IPS-18a (cell line): ENCODE data around the gene NPBWR2.

Experiments used
- H3K27ac ChIP-seq: one replicate; pipeline ENCODE4 v1.5.1; 2013; ENCODE audit warnings: low read length
- H3K27me3 ChIP-seq: one replicate; pipeline ENCODE4 v1.6.1; 2013; ENCODE audit warnings: mild to moderate bottlenecking, low read length; ENCODE audit not compliant: control insufficient read depth, insufficient read depth
- H3K36me3 ChIP-seq: one replicate; pipeline ENCODE4 v1.6.1; 2013; ENCODE audit warnings: low read depth, low read length; ENCODE audit not compliant: control insufficient read depth
- H3K4me1 ChIP-seq: one replicate; pipeline ENCODE4 v1.6.1; 2013; ENCODE audit warnings: low read depth, low read length; ENCODE audit not compliant: control insufficient read depth
- H3K4me3 ChIP-seq: one replicate; pipeline ENCODE4 v1.5.1; 2013; ENCODE audit warnings: low read length
- H3K9ac ChIP-seq: one replicate; pipeline ENCODE4 v1.6.1; 2013; ENCODE audit warnings: mild to moderate bottlenecking, low read length, moderate library complexity
- H3K9me3 ChIP-seq: one replicate; pipeline ENCODE4 v1.6.1; 2013; ENCODE audit warnings: low read depth, low read length; ENCODE audit not compliant: control insufficient read depth

Gene NPBWR2

GRCh38 chr20:64077541-64077875 is 29.9 kb downstream of the NPBWR2 start:
- Histone ChIP-seq H3K4me1 (peaks cover 6% of the 10 kb centered on the region), H3K27me3 (peaks cover 26% of the 10 kb centered on the region), H3K36me3 (no peaks in the 10 kb centered on the region), H3K9me3 (no peaks in the 10 kb centered on the region), H3K9ac (no peak overlapping the region), H3K4me3 (no peak overlapping the region), H3K27ac (no peak overlapping the region)

- Histone ChIP-seq H3K27ac (no peak overlapping the region), H3K36me3 (no peaks in the 10 kb centered on the region), H3K4me1 (peaks cover 6% of the 10 kb centered on the region), H3K9ac (no peak overlapping the region), H3K27me3 (peaks cover 22% of the 10 kb centered on the region), H3K4me3 (no peak overlapping the region), H3K9me3 (no peaks in the 10 kb centered on the region)
These were observed 30.3 kb downstream of the NPBWR2 start for GRCh38 chr20:64077094-64077493.

- Histone ChIP-seq H3K36me3 (no peaks in the 10 kb centered on the region), H3K27ac (no peak overlapping the region), H3K9me3 (no peaks in the 10 kb centered on the region), H3K4me3 (no peak overlapping the region), H3K27me3 (peaks cover 14% of the 10 kb centered on the region), H3K9ac (no peak overlapping the region), H3K4me1 (peaks cover 6% of the 10 kb centered on the region)
These were observed 31.0 kb downstream of the NPBWR2 start for GRCh38 chr20:64076061-64076997.

- Histone ChIP-seq H3K4me1 (peaks cover 6% of the 10 kb centered on the region), H3K4me3 (no peak overlapping the region), H3K27me3 (peaks cover 6% of the 10 kb centered on the region), H3K36me3 (no peaks in the 10 kb centered on the region), H3K9ac (no peak overlapping the region), H3K9me3 (no peaks in the 10 kb centered on the region), H3K27ac (no peak overlapping the region)
These were observed 31.8 kb downstream of the NPBWR2 start for GRCh38 chr20:64075556-64075955.

- no peaks in the 10 kb centered on the region for H3K36me3 ChIP-seq
- no peak overlapping the region for H3K4me3 ChIP-seq
- no peak overlapping the region for H3K27ac ChIP-seq
- no peak overlapping the region for H3K9ac ChIP-seq
- H3K4me1 ChIP-seq, result peaks cover 6% of the 10 kb centered on the region
- peaks cover under 1% of the 10 kb centered on the region for H3K27me3 ChIP-seq
- H3K9me3 ChIP-seq, result no peaks in the 10 kb centered on the region
These were observed 32.4 kb downstream of the NPBWR2 start for GRCh38 chr20:64074963-64075362.

GRCh38 chr20:64074184-64074789 is 33.1 kb downstream of the NPBWR2 start:
- Histone ChIP-seq H3K27ac (no peak overlapping the region), H3K27me3 (no peaks in the 10 kb centered on the region), H3K36me3 (no peaks in the 10 kb centered on the region), H3K9me3 (no peaks in the 10 kb centered on the region), H3K4me3 (no peak overlapping the region), H3K4me1 (peaks cover 6% of the 10 kb centered on the region), H3K9ac (no peak overlapping the region)

GRCh38 chr20:64073476-64074183 is 33.7 kb downstream of the NPBWR2 start:
- H3K4me1 ChIP-seq, result peaks cover 2% of the 10 kb centered on the region
- H3K27ac ChIP-seq, result no peak overlapping the region
- no peaks in the 10 kb centered on the region for H3K36me3 ChIP-seq
- no peak overlapping the region for H3K4me3 ChIP-seq
- no peaks in the 10 kb centered on the region for H3K27me3 ChIP-seq
- H3K9me3 ChIP-seq, result no peaks in the 10 kb centered on the region
- no peak overlapping the region for H3K9ac ChIP-seq

- no peak overlapping the region for H3K9ac ChIP-seq
- H3K4me1 ChIP-seq, result no peaks in the 10 kb centered on the region
- H3K4me3 ChIP-seq, result no peak overlapping the region
These were observed 34.8 kb downstream of the NPBWR2 start for GRCh38 chr20:64072498-64073063.

GRCh38 chr20:64071341-64072332 is 35.7 kb downstream of the NPBWR2 start:
- H3K36me3 ChIP-seq, result no peaks in the 10 kb centered on the region
- H3K4me1 ChIP-seq, result no peaks in the 10 kb centered on the region
- H3K9ac ChIP-seq, result no peak overlapping the region
- H3K4me3 ChIP-seq, result no peak overlapping the region
- H3K27ac ChIP-seq, result no peak overlapping the region
- no peaks in the 10 kb centered on the region for H3K27me3 ChIP-seq
- no peaks in the 10 kb centered on the region for H3K9me3 ChIP-seq

More at GRCh38 chr20:64072498-64073063, 34.8 kb downstream of the NPBWR2 start:
- Histone ChIP-seq H3K27ac (no peak overlapping the region), H3K9me3 (no peaks in the 10 kb centered on the region), H3K36me3 (no peaks in the 10 kb centered on the region), H3K27me3 (no peaks in the 10 kb centered on the region)

- Histone ChIP-seq H3K9me3 (no peaks in the 10 kb centered on the region), H3K27ac (no peak overlapping the region), H3K36me3 (no peaks in the 10 kb centered on the region), H3K4me3 (no peak overlapping the region), H3K9ac (no peak overlapping the region), H3K27me3 (no peaks in the 10 kb centered on the region), H3K4me1 (no peaks in the 10 kb centered on the region)
These were observed 36.9 kb downstream of the NPBWR2 start for GRCh38 chr20:64070244-64070993.
